GM10266 (cell line): ENCODE measurements around the gene LAMA2.

Experiments
- DNase-seq: peaks from one replicate; pipeline ENCODE4 v3.0.0; 2012; ENCODE audit errors: extremely low spot score
- TF ChIP-seq, protein P1 (sequence below): IDR thresholded peaks from 2 replicates; pipeline ENCODE4 v1.5.1; 2012; ENCODE audit warnings: mild to moderate bottlenecking, low read depth; ENCODE audit not compliant: control insufficient read depth, insufficient read depth; ENCODE audit errors: missing control alignments

Gene LAMA2

DNA sequence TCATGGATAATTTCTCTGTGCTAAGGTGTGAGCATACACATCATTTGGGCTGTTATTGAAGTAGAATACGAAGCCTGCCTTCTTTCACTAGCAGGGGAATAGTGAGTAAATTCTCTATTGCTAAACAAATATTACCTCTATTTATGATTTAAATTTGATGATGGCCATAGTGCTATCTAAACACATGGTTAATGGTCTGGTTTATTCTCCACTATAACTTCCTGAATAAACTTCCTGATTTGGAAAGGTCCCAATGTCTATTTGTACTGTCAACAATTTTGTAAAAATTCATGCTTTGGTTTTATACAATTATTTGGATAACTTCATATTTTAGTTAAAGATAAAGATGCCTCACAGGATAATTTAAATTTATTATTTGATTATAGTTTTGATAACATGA, 426.2 kb downstream of the LAMA2 start:
- TF ChIP-seq, protein P1, sequence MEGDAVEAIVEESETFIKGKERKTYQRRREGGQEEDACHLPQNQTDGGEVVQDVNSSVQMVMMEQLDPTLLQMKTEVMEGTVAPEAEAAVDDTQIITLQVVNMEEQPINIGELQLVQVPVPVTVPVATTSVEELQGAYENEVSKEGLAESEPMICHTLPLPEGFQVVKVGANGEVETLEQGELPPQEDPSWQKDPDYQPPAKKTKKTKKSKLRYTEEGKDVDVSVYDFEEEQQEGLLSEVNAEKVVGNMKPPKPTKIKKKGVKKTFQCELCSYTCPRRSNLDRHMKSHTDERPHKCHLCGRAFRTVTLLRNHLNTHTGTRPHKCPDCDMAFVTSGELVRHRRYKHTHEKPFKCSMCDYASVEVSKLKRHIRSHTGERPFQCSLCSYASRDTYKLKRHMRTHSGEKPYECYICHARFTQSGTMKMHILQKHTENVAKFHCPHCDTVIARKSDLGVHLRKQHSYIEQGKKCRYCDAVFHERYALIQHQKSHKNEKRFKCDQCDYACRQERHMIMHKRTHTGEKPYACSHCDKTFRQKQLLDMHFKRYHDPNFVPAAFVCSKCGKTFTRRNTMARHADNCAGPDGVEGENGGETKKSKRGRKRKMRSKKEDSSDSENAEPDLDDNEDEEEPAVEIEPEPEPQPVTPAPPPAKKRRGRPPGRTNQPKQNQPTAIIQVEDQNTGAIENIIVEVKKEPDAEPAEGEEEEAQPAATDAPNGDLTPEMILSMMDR = no peak
- no peak for DNase-seq

GRCh38 chr6:129312880-129313279, 429.9 kb downstream of the LAMA2 start:
- DNase-seq = no peak
- TF ChIP-seq, protein P1 = no peak

GRCh38 chr6:129314575-129314974, 431.6 kb downstream of the LAMA2 start:
- TF ChIP-seq, protein P1 = no peak
- DNase-seq = no peak

- TF ChIP-seq, protein P1 = no peak
- no peak for DNase-seq
Observed at GRCh38 chr6:129317931-129318820, 435.2 kb downstream of the LAMA2 start.

DNA sequence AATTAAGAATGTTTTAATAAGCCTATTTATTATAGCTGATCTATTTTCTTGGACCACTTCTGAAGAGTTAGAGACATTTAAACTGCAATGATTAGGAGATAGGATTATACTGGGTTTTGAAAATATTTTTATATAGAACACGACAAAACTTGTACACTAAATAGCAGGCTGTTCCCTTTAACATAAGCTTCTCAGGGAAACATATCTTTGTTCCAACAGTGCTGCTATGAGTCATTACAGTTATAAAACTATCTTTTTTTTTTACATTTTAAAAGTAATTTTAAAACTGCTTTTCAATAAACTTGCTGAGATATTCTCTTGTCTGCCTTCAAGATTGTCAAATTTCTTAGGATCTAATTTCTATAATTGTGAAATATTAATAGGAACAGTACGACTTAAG, 438.0 kb downstream of the LAMA2 start:
- TF ChIP-seq, protein P1 = no peak
- no peak for DNase-seq

DNA sequence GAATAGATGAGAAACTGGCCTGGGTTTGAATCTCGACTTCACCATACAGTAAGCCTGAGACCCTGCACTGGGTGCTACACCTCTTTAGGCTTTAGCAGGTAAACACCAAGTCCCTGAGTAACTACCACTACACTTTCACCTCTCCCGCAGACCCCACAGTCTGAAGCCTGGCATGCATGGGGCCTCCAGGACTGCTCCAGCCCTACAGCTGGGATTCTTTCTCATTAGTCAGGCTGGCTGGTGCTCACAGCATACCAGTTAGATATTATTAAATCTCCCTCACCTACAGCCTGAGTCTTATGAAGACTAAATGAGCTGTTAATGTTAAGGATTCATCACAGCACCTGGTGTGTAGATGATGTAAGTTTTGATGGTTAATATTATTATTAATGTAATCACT, 438.4 kb downstream of the LAMA2 start:
- DNase-seq = no peak
- TF ChIP-seq, protein P1 = no peak

GRCh38 chr6:129324345-129324744, 441.4 kb downstream of the LAMA2 start:
- TF ChIP-seq, protein P1 = no peak
- DNase-seq = no peak
